Hippocampal formation (tissue), 2 donors: ENCODE measurements around the gene WDR88.
"Not testable (repeated sequence)": the region's sequence is repeated elsewhere in the genome, so short reads cannot be mapped to it uniquely, and the experiment has no call there.

ENCODE experiments used
- DNase-seq, 2 donors: peaks; one replicate each; lab custom pipeline; 2025; lab: John Stamatoyannopoulos, UW

Gene WDR88

GRCh38 chr19:33196446-33197193 lies 64.7 kb downstream of the WDR88 start:
- no peak for DNase-seq

GRCh38 chr19:33197591-33198000 lies 65.7 kb downstream of the WDR88 start:
- DNase-seq, result no peak

GRCh38 chr19:33198169-33198568 lies 66.3 kb downstream of the WDR88 start:
- DNase-seq, result no peak

- no peak for DNase-seq
Measured at GRCh38 chr19:33199441-33200265, 67.7 kb downstream of the WDR88 start.

- no peak for DNase-seq
Measured at GRCh38 chr19:33201473-33201872, 69.6 kb downstream of the WDR88 start.

- DNase-seq, result no peak
Measured at GRCh38 chr19:33201886-33202545, 70.1 kb downstream of the WDR88 start.

GRCh38 chr19:33202546-33203507 lies 70.9 kb downstream of the WDR88 start:
- DNase-seq, result no peak

GRCh38 chr19:33203529-33203928 lies 71.6 kb downstream of the WDR88 start:
- DNase-seq, result no peak

GRCh38 chr19:33204136-33204973 lies 72.4 kb downstream of the WDR88 start:
- no peak for DNase-seq

- DNase-seq, result no peak
Measured at GRCh38 chr19:33205110-33205509, 73.2 kb downstream of the WDR88 start.

- DNase-seq, result no peak
Measured at GRCh38 chr19:33205531-33206260, 73.8 kb downstream of the WDR88 start.

GRCh38 chr19:33206261-33207039 lies 74.5 kb downstream of the WDR88 start:
- DNase-seq, result no peak

- DNase-seq, result no peak
Measured at GRCh38 chr19:33207040-33207620, 75.2 kb downstream of the WDR88 start.

GRCh38 chr19:33207903-33208302 lies 76.0 kb downstream of the WDR88 start:
- no peak for DNase-seq

GRCh38 chr19:33208371-33208895 lies 76.5 kb downstream of the WDR88 start:
- DNase-seq, result no peak

GRCh38 chr19:33208904-33209849 lies 77.3 kb downstream of the WDR88 start:
- DNase-seq, result no peak

GRCh38 chr19:33209850-33210230 lies 77.9 kb downstream of the WDR88 start:
- DNase-seq, result not testable (repeated sequence)
